Stimulated activated naive CD8-positive, alpha-beta T cell treated with anti-CD3 and anti-CD28 coated beads, Interleukin-15, amount 100 ng/mL, for 72 hours (primary cell): ENCODE results near the gene TEX54.

Experiments
- ATAC-seq: fragments of 150-1000 bp; cut with Tn5 transposase; 2 replicates; pipeline ENCODE4 v1.10.0; 2021; ENCODE audit warnings: mild to moderate bottlenecking, moderate library complexity
- DNase-seq, 2 donors: peaks; one replicate each; pipeline ENCODE4 v3.0.0; 2021 to 2022
- H3K27ac Mint-ChIP-seq, 2 donors: one replicate each; pipeline ENCODE4 v1.8.0; 2022; ENCODE audit warnings: mild to moderate bottlenecking in 2 of 2, mixed read lengths in 2 of 2, moderate library complexity in 2 of 2
- H3K27me3 Mint-ChIP-seq: one replicate; pipeline ENCODE4 v1.8.0; 2022; ENCODE audit warnings: mixed read lengths
- H3K4me1 Mint-ChIP-seq: one replicate; pipeline ENCODE4 v1.8.0; 2022; ENCODE audit warnings: mild to moderate bottlenecking, mixed read lengths
- H3K4me3 Mint-ChIP-seq, 2 donors: one replicate each; pipeline ENCODE4 v1.8.0; 2022; ENCODE audit warnings: mild to moderate bottlenecking in 2 of 2, mixed read lengths in 2 of 2, moderate library complexity in 1 of 2
- H3K9me3 Mint-ChIP-seq, 2 donors: one replicate each; pipeline ENCODE4 v1.8.0; 2022; ENCODE audit warnings: mixed read lengths in 2 of 2

Gene TEX54

GRCh38 chr11:62817129-62817528, 15.5 kb downstream of the TEX54 start:
- H3K27ac Mint-ChIP-seq: no peak overlapping the region
- H3K27me3 Mint-ChIP-seq: no peaks in the 10 kb centered on the region
- no peak overlapping the region for H3K4me3 Mint-ChIP-seq
- H3K9me3 Mint-ChIP-seq: no peaks in the 10 kb centered on the region
- ATAC-seq (no peak), DNase-seq (no peak)
- no peaks in the 10 kb centered on the region for H3K4me1 Mint-ChIP-seq

- Mint-ChIP-seq H3K9me3 (no peaks in the 10 kb centered on the region), H3K27ac (no peak overlapping the region), H3K27me3 (no peaks in the 10 kb centered on the region), H3K4me1 (no peaks in the 10 kb centered on the region), H3K4me3 (no peak overlapping the region)
- ATAC-seq: no peak
- no peak for DNase-seq
Observed at GRCh38 chr11:62816557-62816956, 16.1 kb downstream of the TEX54 start.

GRCh38 chr11:62811659-62812058, 21.0 kb downstream of the TEX54 start:
- Mint-ChIP-seq H3K9me3 (no peaks in the 10 kb centered on the region), H3K4me1 (peaks cover 2% of the 10 kb centered on the region), H3K4me3 (no peak overlapping the region), H3K27me3 (no peaks in the 10 kb centered on the region), H3K27ac (peak overlapping the region; percentile 7 to 31)
- DNase-seq (no peak), ATAC-seq (no peak)

- no peak overlapping the region for H3K4me3 Mint-ChIP-seq
- peaks cover 9% of the 10 kb centered on the region for H3K4me1 Mint-ChIP-seq
- no peaks in the 10 kb centered on the region for H3K9me3 Mint-ChIP-seq
- H3K27ac Mint-ChIP-seq: peak overlapping the region in 1 of 2 donors; percentile 2
- DNase-seq: no peak
- H3K27me3 Mint-ChIP-seq: no peaks in the 10 kb centered on the region
- no peak for ATAC-seq
Observed at GRCh38 chr11:62810748-62811147, 21.9 kb downstream of the TEX54 start.

GRCh38 chr11:62806611-62807121, 26.0 kb downstream of the TEX54 start:
- Mint-ChIP-seq H3K9me3 (no peaks in the 10 kb centered on the region), H3K27me3 (no peaks in the 10 kb centered on the region), H3K4me3 (peak overlapping the region; percentile 99), H3K27ac (peak overlapping the region in 1 of 2 donors; percentile 72), H3K4me1 (peaks cover 44% of the 10 kb centered on the region)
- ATAC-seq: no peak
- no peak for DNase-seq

GRCh38 chr11:62805961-62806441, 26.6 kb downstream of the TEX54 start:
- ATAC-seq (peak; percentile 48), DNase-seq (peak; percentile 25 to 32)
- H3K4me3 Mint-ChIP-seq: peak overlapping the region; percentile 99
- H3K4me1 Mint-ChIP-seq: peaks cover 48% of the 10 kb centered on the region
- H3K27ac Mint-ChIP-seq: peak overlapping the region; percentile 72 to 99
- no peaks in the 10 kb centered on the region for H3K9me3 Mint-ChIP-seq
- H3K27me3 Mint-ChIP-seq: no peaks in the 10 kb centered on the region

- Mint-ChIP-seq H3K27ac (peak within 1 kb of the TSS; percentile 99), H3K27me3 (no peaks in the 10 kb centered on the region), H3K9me3 (no peaks in the 10 kb centered on the region), H3K4me3 (peak within 1 kb of the TSS; percentile 99), H3K4me1 (peaks cover 48% of the 10 kb centered on the region)
- ATAC-seq: peak; percentile 88
- peak; percentile 97 to 99 for DNase-seq
Observed at GRCh38 chr11:62805076-62805892, 27.4 kb downstream of the TEX54 start, which contains the start of gene NXF1. Gene NXF1 (minus strand): TSS chr11:62805440. CDS start chr11:62805356, 84 bp downstream.

- peak overlapping the region; percentile 91 to 95 for H3K27ac Mint-ChIP-seq
- no peaks in the 10 kb centered on the region for H3K9me3 Mint-ChIP-seq
- H3K4me3 Mint-ChIP-seq: peak overlapping the region; percentile 99
- peaks cover 54% of the 10 kb centered on the region for H3K4me1 Mint-ChIP-seq
- DNase-seq (no peak), ATAC-seq (peak; percentile 60)
- no peaks in the 10 kb centered on the region for H3K27me3 Mint-ChIP-seq
Observed at GRCh38 chr11:62804310-62805075, 28.1 kb downstream of the TEX54 start.

GRCh38 chr11:62801071-62801470, 31.6 kb downstream of the TEX54 start:
- no peak for DNase-seq
- Mint-ChIP-seq H3K27ac (peak overlapping the region in 1 of 2 donors; percentile 19), H3K4me3 (no peak overlapping the region), H3K4me1 (peaks cover 59% of the 10 kb centered on the region), H3K27me3 (no peaks in the 10 kb centered on the region), H3K9me3 (no peaks in the 10 kb centered on the region)
- no peak for ATAC-seq

GRCh38 chr11:62799486-62799885, 33.2 kb downstream of the TEX54 start:
- DNase-seq: no peak
- peaks cover 54% of the 10 kb centered on the region for H3K4me1 Mint-ChIP-seq
- H3K27ac Mint-ChIP-seq: peak overlapping the region; percentile 76 to 93
- no peak overlapping the region for H3K4me3 Mint-ChIP-seq
- no peaks in the 10 kb centered on the region for H3K9me3 Mint-ChIP-seq
- H3K27me3 Mint-ChIP-seq: no peaks in the 10 kb centered on the region
- peak; percentile 44 for ATAC-seq

- ATAC-seq: no peak
- Mint-ChIP-seq H3K4me1 (peaks cover 36% of the 10 kb centered on the region), H3K27me3 (no peaks in the 10 kb centered on the region), H3K9me3 (no peaks in the 10 kb centered on the region), H3K27ac (peak overlapping the region in 1 of 2 donors; percentile 87), H3K4me3 (no peak overlapping the region)
- no peak for DNase-seq
Observed at GRCh38 chr11:62796281-62796680, 36.4 kb downstream of the TEX54 start.

- no peak for DNase-seq
- Mint-ChIP-seq H3K9me3 (no peaks in the 10 kb centered on the region), H3K27ac (no peak overlapping the region), H3K4me1 (peaks cover 47% of the 10 kb centered on the region), H3K4me3 (no peak overlapping the region), H3K27me3 (no peaks in the 10 kb centered on the region)
- no peak for ATAC-seq
Observed at GRCh38 chr11:62794201-62794775, 38.4 kb downstream of the TEX54 start.

GRCh38 chr11:62792202-62792575, 40.5 kb downstream of the TEX54 start:
- Mint-ChIP-seq H3K9me3 (no peaks in the 10 kb centered on the region), H3K4me1 (peaks cover 61% of the 10 kb centered on the region), H3K4me3 (peak overlapping the region; percentile 86 to 93), H3K27me3 (no peaks in the 10 kb centered on the region), H3K27ac (peak overlapping the region; percentile 87 to 98)
- DNase-seq (no peak), ATAC-seq (no peak)

GRCh38 chr11:62791501-62792201, 41.0 kb downstream of the TEX54 start, which contains the start of gene TMEM223:
Gene TMEM223 (minus strand): TSS chr11:62792006. CDS start chr11:62791994, 12 bp downstream.
- peak within 1 kb of the TSS; percentile 88 to 98 for H3K27ac Mint-ChIP-seq
- no peaks in the 10 kb centered on the region for H3K9me3 Mint-ChIP-seq
- H3K27me3 Mint-ChIP-seq: no peaks in the 10 kb centered on the region
- H3K4me1 Mint-ChIP-seq: peaks cover 63% of the 10 kb centered on the region
- peak; percentile 84 to 89 for DNase-seq
- H3K4me3 Mint-ChIP-seq: peak within 1 kb of the TSS; percentile 86 to 93
- ATAC-seq: peak; percentile 85

- DNase-seq: no peak
- peak overlapping the region; percentile 92 to 97 for H3K4me3 Mint-ChIP-seq
- no peaks in the 10 kb centered on the region for H3K27me3 Mint-ChIP-seq
- no peak overlapping the region for H3K27ac Mint-ChIP-seq
- H3K9me3 Mint-ChIP-seq: no peaks in the 10 kb centered on the region
- peaks cover 67% of the 10 kb centered on the region for H3K4me1 Mint-ChIP-seq
- no peak for ATAC-seq
Observed at GRCh38 chr11:62789576-62789975, 43.1 kb downstream of the TEX54 start.
